Astrocyte (in vitro differentiated cells and primary cell): Measurements from ENCODE around the gene OGFOD3.

Source experiments
- EZH2 ChIP-seq: IDR thresholded peaks from 2 replicates; pipeline ENCODE4 v1.6.1; 2012; ENCODE audit warnings: mild to moderate bottlenecking, low read length, inconsistent platforms; ENCODE audit not compliant: insufficient read depth
- TF ChIP-seq, protein P1 (sequence below): IDR thresholded peaks from 2 replicates; pipeline ENCODE4 v1.5.1; 2011; ENCODE audit warnings: low read depth, mild to moderate bottlenecking, inconsistent platforms, low read length, moderate library complexity; ENCODE audit not compliant: insufficient read depth

DNA sequence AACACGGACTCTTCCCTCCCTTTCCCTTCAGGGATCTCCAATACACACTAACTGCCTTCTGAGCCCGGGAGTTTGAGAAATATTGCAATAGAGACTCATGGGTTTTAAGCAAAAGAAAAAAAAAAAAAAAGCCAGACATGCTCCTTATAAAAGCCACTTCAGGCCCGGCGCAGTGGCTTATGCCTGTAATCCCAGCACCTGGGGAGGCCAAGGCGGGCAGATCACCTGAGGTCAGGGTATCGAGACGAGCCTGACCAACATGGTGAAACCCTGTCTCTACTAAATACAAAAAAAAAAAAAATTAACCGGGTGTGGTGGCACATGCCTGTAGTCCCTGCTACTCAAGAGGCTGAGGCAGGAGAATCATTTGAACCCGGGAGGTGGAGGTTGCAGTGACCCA, 2.6 kb downstream of the OGFOD3 start:
- TF ChIP-seq, protein P1, sequence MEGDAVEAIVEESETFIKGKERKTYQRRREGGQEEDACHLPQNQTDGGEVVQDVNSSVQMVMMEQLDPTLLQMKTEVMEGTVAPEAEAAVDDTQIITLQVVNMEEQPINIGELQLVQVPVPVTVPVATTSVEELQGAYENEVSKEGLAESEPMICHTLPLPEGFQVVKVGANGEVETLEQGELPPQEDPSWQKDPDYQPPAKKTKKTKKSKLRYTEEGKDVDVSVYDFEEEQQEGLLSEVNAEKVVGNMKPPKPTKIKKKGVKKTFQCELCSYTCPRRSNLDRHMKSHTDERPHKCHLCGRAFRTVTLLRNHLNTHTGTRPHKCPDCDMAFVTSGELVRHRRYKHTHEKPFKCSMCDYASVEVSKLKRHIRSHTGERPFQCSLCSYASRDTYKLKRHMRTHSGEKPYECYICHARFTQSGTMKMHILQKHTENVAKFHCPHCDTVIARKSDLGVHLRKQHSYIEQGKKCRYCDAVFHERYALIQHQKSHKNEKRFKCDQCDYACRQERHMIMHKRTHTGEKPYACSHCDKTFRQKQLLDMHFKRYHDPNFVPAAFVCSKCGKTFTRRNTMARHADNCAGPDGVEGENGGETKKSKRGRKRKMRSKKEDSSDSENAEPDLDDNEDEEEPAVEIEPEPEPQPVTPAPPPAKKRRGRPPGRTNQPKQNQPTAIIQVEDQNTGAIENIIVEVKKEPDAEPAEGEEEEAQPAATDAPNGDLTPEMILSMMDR: no peak
- no peak for TF ChIP-seq EZH2
